Activated CD8-positive, alpha-beta memory T cell treated with anti-CD3 and anti-CD28 coated beads for 36 hours (primary cell): ENCODE measurements around the gene CCDC167. TPM values are rescaled to one million over a fixed set of nuclear protein-coding genes. Genes with fewer than 3 reads are reported as not detected.

Experiments used
- CTCF ChIA-PET: fragments of 350-600 bp; sonication (Branson Sonifier 250); formaldehyde crosslinking; loops from one replicate; lab custom pipeline; 2021; ENCODE audit warnings: antibody characterized with exemption; lab: Charles Lee
- POLR2A ChIA-PET: fragments of 350-600 bp; sonication (Branson Sonifier 250); formaldehyde crosslinking; loops from one replicate; lab custom pipeline; 2021; ENCODE audit warnings: antibody characterized with exemption; lab: Charles Lee
- total RNA-seq, 2 experiments: library from RNA; stranded (reverse); gene quantifications; one replicate each; pipeline ENCODE4 v1.2.3, GENCODE V29; 2021

CCDC167 gene
- total RNA-seq, 2 experiments from 2014 or later: 76.6 to 81.6 TPM

GRCh38 chr6:37516076-37516919 lies 16.6 kb upstream of the CCDC167 start:
- ChIA-PET CTCF (interaction anchor here (0.5 to 4.8 kb wide), 15 partner anchors 8 to 483 kb away, joined by 3 to 42 read pairs (median 3); partner anchors contain the start of gene CCDC167), POLR2A (interaction anchor here (0.5 to 3.1 kb wide), 9 partner anchors 8 to 49 kb away, joined by 3 to 37 read pairs (median 9); partner anchors contain the start of gene CCDC167)

DNA sequence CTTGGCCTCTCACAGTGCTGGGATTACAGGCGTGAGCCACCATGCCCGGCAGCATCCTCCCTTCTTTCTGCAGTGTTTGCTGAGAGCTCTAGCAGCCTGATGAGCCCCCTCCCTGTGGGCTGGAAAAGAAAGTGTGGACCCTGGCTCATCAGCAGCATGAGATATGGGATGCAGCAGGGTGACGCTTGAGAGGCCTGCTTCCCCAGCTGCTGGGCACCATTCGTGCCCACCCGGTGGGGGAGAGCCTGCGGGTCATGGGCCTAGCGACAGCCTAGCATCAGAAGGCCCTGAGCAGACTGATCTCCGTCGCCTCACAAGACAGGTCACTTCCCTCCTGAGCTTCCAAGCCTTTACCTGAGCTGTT lies 16.0 kb upstream of the CCDC167 start:
- ChIA-PET POLR2A (interaction anchor here (0.6 to 3.1 kb wide), 4 partner anchors 14 to 38 kb away, joined by 3 to 37 read pairs (median 10); partner anchors contain the start of gene CCDC167), CTCF (interaction anchor here (0.8 to 4.8 kb wide), 8 partner anchors 13 to 79 kb away, joined by 3 to 42 read pairs (median 6); partner anchors contain the start of gene CCDC167)

GRCh38 chr6:37514837-37515236 lies 15.1 kb upstream of the CCDC167 start:
- POLR2A ChIA-PET: no interaction called here
- CTCF ChIA-PET: interaction anchor here (0.8 to 2.9 kb wide), 4 partner anchors 9 to 27 kb away, joined by 3 to 14 read pairs (median 8); partner anchors contain the start of gene CCDC167

- ChIA-PET CTCF (interaction anchor here (0.8 to 2.6 kb wide), 3 partner anchors 8 to 27 kb away, joined by 3 to 14 read pairs (median 4); partner anchors contain the start of gene CCDC167), POLR2A (interaction anchor here (0.7 to 0.8 kb wide), 3 partner anchors 12 to 39 kb away, joined by 3 to 7 read pairs (median 3); no protein-coding TSS in a partner anchor)
Measured at GRCh38 chr6:37514321-37514771, 14.7 kb upstream of the CCDC167 start.

DNA sequence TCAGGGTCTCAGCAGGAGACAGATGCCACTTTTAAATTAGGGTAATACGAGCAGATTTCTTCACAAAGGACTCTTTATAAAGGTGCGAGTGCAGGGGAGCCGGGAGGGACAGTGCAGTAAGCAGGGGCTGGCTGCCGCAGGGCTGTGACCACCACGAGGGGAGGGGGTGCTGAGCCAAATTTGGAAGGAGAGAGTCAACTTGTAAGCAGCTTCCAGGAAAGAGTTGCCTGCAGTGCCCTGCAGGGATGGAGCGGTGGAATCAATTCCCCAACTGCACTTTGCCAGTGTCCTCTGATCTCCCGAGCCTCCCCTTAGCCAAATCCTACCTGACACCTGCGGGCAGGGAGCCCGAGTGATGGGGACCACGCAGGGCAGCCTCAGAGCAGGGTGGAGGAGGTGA lies 13.9 kb upstream of the CCDC167 start:
- POLR2A ChIA-PET: interaction anchor here (0.7 to 1.5 kb wide), 3 partner anchors 11 to 26 kb away, joined by 3 to 4 read pairs (median 3); no protein-coding TSS in a partner anchor
- CTCF ChIA-PET: interaction anchor here (2.6 kb wide), 1 partner anchor 12 kb away, joined by 14 read pairs; the partner anchor contains the start of gene CCDC167

GRCh38 chr6:37513155-37513554 lies 13.5 kb upstream of the CCDC167 start:
- POLR2A ChIA-PET: interaction anchor here (1.5 kb wide), 1 partner anchor 18 kb away, joined by 4 read pairs; no protein-coding TSS in a partner anchor

GRCh38 chr6:37512400-37513011 lies 12.8 kb upstream of the CCDC167 start:
- ChIA-PET POLR2A (interaction anchor here (1.5 kb wide), 1 partner anchor 18 kb away, joined by 4 read pairs; no protein-coding TSS in a partner anchor), CTCF (interaction anchor here (2.6 kb wide), 1 partner anchor 11 kb away, joined by 14 read pairs; the partner anchor contains the start of gene CCDC167)

More at GRCh38 chr6:37513155-37513554, 13.5 kb upstream of the CCDC167 start:
- CTCF ChIA-PET: interaction anchor here (2.6 kb wide), 1 partner anchor 12 kb away, joined by 14 read pairs; the partner anchor contains the start of gene CCDC167

- ChIA-PET CTCF (interaction anchor here (1.3 kb wide), 1 partner anchor 10 kb away, joined by 4 read pairs; no protein-coding TSS in a partner anchor), POLR2A (interaction anchor here (1.5 kb wide), 1 partner anchor 17 kb away, joined by 4 read pairs; no protein-coding TSS in a partner anchor)
Measured at GRCh38 chr6:37511910-37512399, 12.3 kb upstream of the CCDC167 start.

DNA sequence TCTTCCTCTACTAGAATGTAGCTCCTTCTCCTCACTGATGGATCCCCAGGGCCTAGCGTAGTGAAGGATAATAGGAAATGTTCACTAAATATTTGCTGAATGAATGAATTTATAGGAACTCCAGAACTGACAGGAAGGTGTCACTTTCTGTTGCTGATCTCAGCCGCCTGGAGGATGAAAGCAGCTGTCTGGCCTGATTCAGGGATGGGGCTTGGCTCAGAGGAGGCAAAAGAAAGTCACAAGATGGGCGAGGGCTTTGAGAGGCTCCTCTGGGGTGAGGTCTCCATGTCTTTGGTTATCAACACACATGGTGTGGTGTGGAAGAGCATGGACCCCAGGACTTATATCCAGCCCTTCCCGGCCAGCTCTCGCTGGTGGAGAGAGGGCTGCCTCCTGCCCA lies 11.5 kb upstream of the CCDC167 start:
- CTCF ChIA-PET: interaction anchor here (0.9 to 1.3 kb wide), 2 partner anchors 10 to 20 kb away, joined by 3 to 4 read pairs; no protein-coding TSS in a partner anchor
- POLR2A ChIA-PET: no interaction called here

- CTCF ChIA-PET: interaction anchor here (1.0 to 2.2 kb wide), 5 partner anchors 8 to 58 kb away, joined by 3 to 10 read pairs (median 3); no protein-coding TSS in a partner anchor
- POLR2A ChIA-PET: interaction anchor here (0.8 to 1.4 kb wide), 3 partner anchors 9 to 16 kb away, joined by 3 to 9 read pairs (median 6); no protein-coding TSS in a partner anchor
Measured at GRCh38 chr6:37507690-37508421, 8.2 kb upstream of the CCDC167 start.

DNA sequence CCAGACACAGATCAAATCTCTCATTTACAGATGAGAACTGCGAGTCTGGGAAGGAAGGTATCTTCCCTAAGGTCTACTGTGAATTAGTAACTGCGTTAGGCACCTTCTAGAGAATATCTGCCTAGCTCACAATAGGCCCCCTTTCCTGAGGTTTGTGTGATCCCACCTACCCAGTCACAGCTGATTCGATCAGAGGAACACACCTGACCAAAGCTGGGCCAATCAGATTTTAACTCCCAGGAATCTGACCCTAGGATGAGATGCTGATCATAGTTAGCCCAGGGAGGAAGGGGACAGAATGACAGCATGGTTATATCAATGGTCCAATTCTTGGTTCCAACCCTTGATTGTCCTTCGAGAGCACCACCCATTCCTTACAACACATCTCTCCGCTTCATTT lies 7.4 kb upstream of the CCDC167 start:
- POLR2A ChIA-PET: no interaction called here
- CTCF ChIA-PET: interaction anchor here (0.9 to 1.6 kb wide), 3 partner anchors 12 to 59 kb away, joined by 3 to 10 read pairs (median 4); no protein-coding TSS in a partner anchor

- ChIA-PET CTCF (interaction anchor here (0.9 to 7.2 kb wide), 5 partner anchors 8 to 59 kb away, joined by 3 to 42 read pairs (median 4); no protein-coding TSS in a partner anchor), POLR2A (no interaction called here)
Measured at GRCh38 chr6:37506479-37506878, 6.8 kb upstream of the CCDC167 start.

DNA sequence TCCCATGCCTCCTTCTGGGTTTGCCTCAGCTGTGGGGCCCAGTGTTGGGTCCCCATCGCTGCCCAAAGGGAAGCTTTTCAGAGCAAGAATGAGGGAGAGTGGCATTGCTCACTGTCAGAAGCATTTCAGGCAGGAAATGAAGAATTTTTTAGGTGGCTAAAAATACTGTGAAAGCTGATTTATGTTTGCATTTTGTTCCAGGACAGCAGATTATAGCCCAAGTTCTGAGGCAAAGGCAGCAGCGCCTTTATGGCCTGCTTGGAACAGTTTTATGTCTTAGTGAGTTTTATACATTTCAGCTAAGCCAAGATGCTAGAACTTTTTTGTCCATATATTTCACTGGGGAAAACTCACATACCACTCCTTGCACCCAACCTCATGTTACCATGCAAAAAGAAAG lies 4.3 kb upstream of the CCDC167 start:
- CTCF ChIA-PET: interaction anchor here (1.2 to 7.2 kb wide), 4 partner anchors 9 to 62 kb away, joined by 4 to 42 read pairs (median 5); no protein-coding TSS in a partner anchor
- POLR2A ChIA-PET: interaction anchor here (0.6 to 5.7 kb wide), 2 partner anchors 13 to 16 kb away, joined by 4 to 37 read pairs; no protein-coding TSS in a partner anchor

DNA sequence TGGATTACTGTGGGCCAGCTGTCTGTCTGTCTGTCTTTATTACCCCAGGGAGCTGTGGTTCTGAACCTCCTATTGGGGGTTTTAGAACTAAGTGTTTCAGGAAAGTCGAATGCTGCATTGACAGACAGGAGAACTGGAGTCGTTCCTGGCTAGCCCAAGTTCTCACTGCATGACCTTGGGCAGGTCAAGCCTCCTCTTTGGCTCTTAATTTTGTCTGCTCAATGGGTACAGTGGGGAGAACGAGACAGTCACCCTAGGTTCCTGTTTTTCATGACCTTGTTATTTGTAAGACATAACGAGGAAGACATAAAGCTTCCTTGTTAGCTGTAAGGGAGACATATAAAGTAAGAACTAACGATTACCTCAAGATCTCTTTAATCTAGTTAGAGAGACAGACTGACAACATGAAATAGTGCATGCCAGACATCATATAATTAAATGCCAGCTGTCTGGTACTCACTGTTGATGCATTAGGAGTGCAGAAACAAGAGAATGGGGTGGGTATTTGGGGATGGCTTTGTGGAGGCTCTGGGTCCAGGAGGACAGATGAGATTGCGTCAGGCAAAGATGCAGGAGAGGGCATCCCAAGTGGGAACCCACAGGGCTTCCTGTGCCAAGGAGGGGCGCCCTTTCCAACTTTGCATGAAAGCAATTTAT lies 3.7 kb upstream of the CCDC167 start:
- ChIA-PET POLR2A (interaction anchor here (0.6 to 5.7 kb wide), 2 partner anchors 13 to 17 kb away, joined by 4 to 37 read pairs; no protein-coding TSS in a partner anchor), CTCF (interaction anchor here (1.3 to 7.2 kb wide), 5 partner anchors 9 to 63 kb away, joined by 4 to 42 read pairs (median 7); no protein-coding TSS in a partner anchor)

GRCh38 chr6:37502703-37503291 lies 3.1 kb upstream of the CCDC167 start:
- ChIA-PET POLR2A (interaction anchor here (1.3 to 5.7 kb wide), 2 partner anchors 11 to 14 kb away, joined by 3 to 37 read pairs; no protein-coding TSS in a partner anchor), CTCF (interaction anchor here (1.3 to 7.2 kb wide), 4 partner anchors 8 to 15 kb away, joined by 4 to 42 read pairs (median 10); no protein-coding TSS in a partner anchor)
